ENCODE measurements around the gene NSG1. TPM values are rescaled to one million over a fixed set of nuclear protein-coding genes. Genes with fewer than 3 reads are reported as not detected.

NSG1 gene
- total RNA-seq, 4 donors from 2014 or later: 0.42 to 5.1 (median 2.7) TPM

DNA sequence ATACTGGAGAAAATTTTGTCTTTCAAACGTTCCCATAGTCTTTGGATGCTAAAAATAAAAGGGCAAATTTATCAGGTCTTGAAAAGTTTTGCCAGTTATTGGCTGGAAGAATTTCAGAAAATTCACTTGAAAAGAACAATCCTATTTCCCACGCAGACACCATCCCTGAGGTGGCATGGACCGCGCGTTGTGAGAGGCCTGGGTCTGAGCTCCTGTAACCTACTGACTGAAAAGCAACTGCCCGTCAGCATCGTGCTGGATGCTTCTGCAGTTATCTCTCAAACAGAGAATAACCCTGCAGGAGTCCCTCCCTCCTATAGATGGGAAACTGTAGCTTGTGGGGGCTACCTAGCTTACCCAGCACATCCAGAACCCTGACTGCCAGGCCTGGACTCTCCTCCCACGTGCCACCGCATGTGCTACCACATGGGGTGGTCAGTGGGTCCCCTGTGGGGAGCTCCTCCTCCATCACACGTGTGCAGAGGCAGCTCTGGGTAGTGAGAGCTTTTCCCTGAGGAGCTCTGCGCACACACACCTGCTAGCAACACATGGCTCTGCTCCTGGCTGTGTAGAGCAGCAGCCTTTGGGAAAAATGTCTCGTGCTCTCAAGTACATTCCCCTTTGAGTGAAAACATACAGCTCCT, 36.1 kb downstream of the NSG1 start:
- intact Hi-C loops (cut with DNase I): no loop called here
- H3K9me3 ChIP-seq: no peaks in the 10 kb centered on the region

GRCh38 chr4:4423706-4424498, 37.0 kb downstream of the NSG1 start:
- no peaks in the 10 kb centered on the region for H3K4me1 ChIP-seq
- WGBS: 91% methylated on average over 9 of the region's 9 CpGs
- H3K27ac ChIP-seq (replicated peaks in 1 of 4): no peak overlapping the region
- TF ChIP-seq POLR2AphosphoS5 (IDR thresholded peaks at IDR 0.05) (no peak), POLR2A (IDR thresholded peaks at IDR 0.05; ENCODE audit: low read depth) (no peak), EP300 (IDR thresholded peaks at IDR 0.05) (no peak)
- TF ChIP-seq, protein P1, sequence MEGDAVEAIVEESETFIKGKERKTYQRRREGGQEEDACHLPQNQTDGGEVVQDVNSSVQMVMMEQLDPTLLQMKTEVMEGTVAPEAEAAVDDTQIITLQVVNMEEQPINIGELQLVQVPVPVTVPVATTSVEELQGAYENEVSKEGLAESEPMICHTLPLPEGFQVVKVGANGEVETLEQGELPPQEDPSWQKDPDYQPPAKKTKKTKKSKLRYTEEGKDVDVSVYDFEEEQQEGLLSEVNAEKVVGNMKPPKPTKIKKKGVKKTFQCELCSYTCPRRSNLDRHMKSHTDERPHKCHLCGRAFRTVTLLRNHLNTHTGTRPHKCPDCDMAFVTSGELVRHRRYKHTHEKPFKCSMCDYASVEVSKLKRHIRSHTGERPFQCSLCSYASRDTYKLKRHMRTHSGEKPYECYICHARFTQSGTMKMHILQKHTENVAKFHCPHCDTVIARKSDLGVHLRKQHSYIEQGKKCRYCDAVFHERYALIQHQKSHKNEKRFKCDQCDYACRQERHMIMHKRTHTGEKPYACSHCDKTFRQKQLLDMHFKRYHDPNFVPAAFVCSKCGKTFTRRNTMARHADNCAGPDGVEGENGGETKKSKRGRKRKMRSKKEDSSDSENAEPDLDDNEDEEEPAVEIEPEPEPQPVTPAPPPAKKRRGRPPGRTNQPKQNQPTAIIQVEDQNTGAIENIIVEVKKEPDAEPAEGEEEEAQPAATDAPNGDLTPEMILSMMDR (IDR thresholded peaks at IDR 0.05): no peak
- peaks cover 49 to 91% (median 72%) of the 10 kb centered on the region in 4 donors for H3K36me3 ChIP-seq
- H3K4me3 ChIP-seq: no peak overlapping the region
- DNase-seq (ENCODE audit: extremely low spot score): no peak
- intact Hi-C loops (cut with DNase I): no loop called here
- no peaks in the 10 kb centered on the region for H3K27me3 ChIP-seq
- no peaks in the 10 kb centered on the region for H3K9me3 ChIP-seq

More for the DNA sequence above, 36.1 kb downstream of the NSG1 start:
- Histone ChIP-seq H3K4me3 (no peak overlapping the region), H3K4me1 (no peaks in the 10 kb centered on the region), H3K27ac (replicated peaks in 1 of 4) (no peak overlapping the region), H3K27me3 (no peaks in the 10 kb centered on the region), H3K36me3 (peaks cover 53 to 92% (median 71%) of the 10 kb centered on the region in 4 donors)
- WGBS: 86% methylated on average over 12 of the region's 12 CpGs
- TF ChIP-seq POLR2AphosphoS5 (IDR thresholded peaks at IDR 0.05): no peak
- DNase-seq (ENCODE audit: extremely low spot score): no peak

GRCh38 chr4:4424499-4425115, 37.7 kb downstream of the NSG1 start:
- Histone ChIP-seq H3K9me3 (no peaks in the 10 kb centered on the region), H3K4me1 (no peaks in the 10 kb centered on the region), H3K27me3 (no peaks in the 10 kb centered on the region), H3K27ac (replicated peaks in 1 of 4) (no peak overlapping the region), H3K36me3 (peaks cover 43 to 86% (median 64%) of the 10 kb centered on the region in 4 donors), H3K4me3 (no peak overlapping the region)
- 100% methylated on average over 1 of the region's 8 CpGs for WGBS
- intact Hi-C loops (cut with DNase I): no loop called here
- DNase-seq (ENCODE audit: extremely low spot score): no peak
- TF ChIP-seq POLR2AphosphoS5 (IDR thresholded peaks at IDR 0.05): no peak
- TF ChIP-seq, protein P1 (IDR thresholded peaks at IDR 0.05): no peak
- TF ChIP-seq POLR2A (IDR thresholded peaks at IDR 0.05; ENCODE audit: low read depth): no peak

- Histone ChIP-seq H3K27me3 (no peaks in the 10 kb centered on the region), H3K4me3 (no peak overlapping the region), H3K27ac (replicated peaks in 1 of 4) (no peak overlapping the region), H3K36me3 (peaks cover 37 to 80% (median 59%) of the 10 kb centered on the region in 4 donors), H3K9me3 (no peaks in the 10 kb centered on the region), H3K4me1 (no peaks in the 10 kb centered on the region)
- intact Hi-C loops (cut with DNase I): no loop called here
- DNase-seq (ENCODE audit: extremely low spot score): no peak
- WGBS: 94% methylated on average over 13 of the region's 13 CpGs
- TF ChIP-seq EP300 (IDR thresholded peaks at IDR 0.05) (no peak), POLR2AphosphoS5 (IDR thresholded peaks at IDR 0.05) (no peak), POLR2A (IDR thresholded peaks at IDR 0.05; ENCODE audit: low read depth) (no peak)
- TF ChIP-seq, protein P1 (IDR thresholded peaks at IDR 0.05): no peak
Observed at GRCh38 chr4:4425119-4425690, 38.3 kb downstream of the NSG1 start.

DNA sequence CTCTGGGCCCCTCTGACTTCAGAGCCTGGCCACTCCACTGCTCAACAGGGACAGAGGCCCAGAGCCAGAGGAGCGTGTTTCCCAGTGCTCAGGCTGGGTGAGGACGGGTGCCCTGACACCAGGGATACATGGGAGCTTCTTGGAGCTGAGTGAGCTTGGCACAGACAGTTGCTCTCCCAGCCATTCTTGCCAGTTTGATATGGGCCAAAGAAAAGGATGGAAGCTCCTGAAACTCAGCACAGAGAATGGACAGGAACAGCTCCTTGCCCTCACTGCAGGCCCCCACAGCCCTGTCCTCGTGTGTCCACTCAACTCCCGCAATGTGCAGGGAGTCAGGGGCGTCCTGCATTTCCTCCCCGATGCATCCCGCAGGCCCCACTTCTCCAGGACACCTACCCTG, 38.8 kb downstream of the NSG1 start:
- no peak for DNase-seq (ENCODE audit: extremely low spot score)
- intact Hi-C loops (cut with DNase I): no loop called here
- H3K4me1 ChIP-seq: no peaks in the 10 kb centered on the region
- no peaks in the 10 kb centered on the region for H3K27me3 ChIP-seq
- no peaks in the 10 kb centered on the region for H3K9me3 ChIP-seq
- no peak overlapping the region for H3K27ac ChIP-seq (replicated peaks in 1 of 4)
- TF ChIP-seq, protein P1 (IDR thresholded peaks at IDR 0.05): no peak
- no peak for TF ChIP-seq POLR2A (IDR thresholded peaks at IDR 0.05; ENCODE audit: low read depth)
- no peak for TF ChIP-seq EP300 (IDR thresholded peaks at IDR 0.05)
- TF ChIP-seq POLR2AphosphoS5 (IDR thresholded peaks at IDR 0.05): no peak
- H3K36me3 ChIP-seq: peaks cover 32 to 75% (median 54%) of the 10 kb centered on the region in 4 donors
- 95% methylated on average over 7 of the region's 7 CpGs for WGBS
- no peak overlapping the region for H3K4me3 ChIP-seq
